T-cell (primary cell): ENCODE measurements around the gene GLS2. TPM values are rescaled to one million over a fixed set of nuclear protein-coding genes. Genes with fewer than 3 reads are reported as not detected.
A peak's percentile ranks its signal among the peaks of the same experiment; 100 is the strongest.
"Not testable (repeated sequence)": the region's sequence is repeated elsewhere in the genome, so short reads cannot be mapped to it uniquely, and the experiment has no call there.

ENCODE experiments used
- ATAC-seq, 4 experiments: fragments of 200-7000 bp in 3 of 4; fragments of 150-1000 bp in 1 of 4; cut with Tn5 transposase; replicated peaks in 1 of 4; 1 replicate in 3 of 4; 2 replicates in 1 of 4; pipeline ENCODE4 v1.10.0; 2021; ENCODE audit warnings: moderate library complexity in 3 of 4, mild to moderate bottlenecking in 2 of 4, moderate number of reproducible peaks in 1 of 4
- CTCF ChIA-PET, 2 donors: fragments of 300-600 bp; sonication (Branson Sonifier 250); formaldehyde crosslinking; loops; one replicate each; lab custom pipeline; 2022; ENCODE audit warnings: antibody characterized with exemption in 2 of 2; lab: Charles Lee
- POLR2A ChIA-PET, 2 donors: fragments of 300-600 bp; sonication (Branson Sonifier 250); formaldehyde crosslinking; loops; one replicate each; lab custom pipeline; 2022; ENCODE audit warnings: antibody characterized with exemption in 2 of 2; lab: Charles Lee
- DNase-seq, 35 experiments: peaks; one replicate each; pipeline versions ENCODE4 v3.0.0 to v3.0.0-alpha.2; 2013 to 2023
- H3K27ac ChIP-seq: one replicate; pipeline ENCODE4 v1.5.1; 2013; ENCODE audit warnings: low read length
- H3K27me3 ChIP-seq, 2 experiments: replicated peaks in 1 of 2; 1 replicate in 1 of 2; 2 replicates in 1 of 2; pipeline versions ENCODE4 v1.6.1 to v1.7.0; 2013; ENCODE audit warnings: low read length in 1 of 2, mixed read lengths in 1 of 2; ENCODE audit not compliant: control insufficient read depth in 2 of 2, insufficient read depth in 2 of 2; ENCODE audit errors: extremely low read depth in 1 of 2
- H3K36me3 ChIP-seq, 2 donors: 1 replicate in 1 of 2; 2 replicates in 1 of 2; pipeline versions ENCODE4 v1.6.1 to v1.7.0; 2013; ENCODE audit warnings: low read length in 1 of 2; ENCODE audit not compliant: control insufficient read depth in 2 of 2, insufficient read depth in 1 of 2; ENCODE audit errors: extremely low read depth in 1 of 2
- H3K4me1 ChIP-seq, 2 experiments: 1 replicate in 1 of 2; 2 replicates in 1 of 2; pipeline versions ENCODE4 v1.6.1 to v1.7.0; 2013; ENCODE audit warnings: low read length in 2 of 2, mixed read lengths in 1 of 2; ENCODE audit not compliant: insufficient read depth in 2 of 2, control insufficient read depth in 1 of 2; ENCODE audit errors: extremely low read depth in 1 of 2
- H3K4me3 ChIP-seq, 2 donors: 1 replicate in 1 of 2; 2 replicates in 1 of 2; pipeline versions ENCODE4 v1.5.1 to v1.7.0; 2013; ENCODE audit warnings: mild to moderate bottlenecking in 2 of 2, low read length in 1 of 2, moderate library complexity in 1 of 2; ENCODE audit not compliant: control insufficient read depth in 1 of 2; ENCODE audit errors: extremely low read depth in 1 of 2
- H3K9me3 ChIP-seq: 2 replicates; pipeline ENCODE4 v1.7.0; 2013
- H3K27ac Mint-ChIP-seq, 2 donors: one replicate each; pipeline ENCODE4 v1.8.0; 2020 to 2021; ENCODE audit warnings: mild to moderate bottlenecking in 2 of 2, mixed read lengths in 2 of 2
- H3K27me3 Mint-ChIP-seq, 2 donors: one replicate each; pipeline ENCODE4 v1.8.0; 2021 to 2022; ENCODE audit warnings: mixed read lengths in 2 of 2
- H3K36me3 Mint-ChIP-seq: one replicate; pipeline ENCODE4 v1.8.0; 2021; ENCODE audit warnings: mixed read lengths
- H3K4me1 Mint-ChIP-seq, 3 donors: one replicate each; pipeline ENCODE4 v1.8.0; 2020 to 2022; ENCODE audit warnings: mixed read lengths in 3 of 3, mild to moderate bottlenecking in 1 of 3
- H3K4me3 Mint-ChIP-seq, 3 donors: one replicate each; pipeline ENCODE4 v1.8.0; 2020 to 2022; ENCODE audit warnings: mild to moderate bottlenecking in 3 of 3, mixed read lengths in 3 of 3, moderate library complexity in 3 of 3
- H3K9me3 Mint-ChIP-seq, 3 donors: one replicate each; pipeline ENCODE4 v1.8.0; 2020 to 2022; ENCODE audit warnings: mixed read lengths in 3 of 3
- WGBS: methylation state at CpG from one replicate; pipeline ENCODE4 v1.1.5; 2013; ENCODE audit warnings: missing lambda C conversion rate; ENCODE audit not compliant: insufficient coverage; 5-methylcytosine and 5-hydroxymethylcytosine counted together
- total RNA-seq, 35 experiments: library from RNA in 6 of 35; stranded (reverse) in 6 of 35; fragments of 120-200 nt in 1 of 35; gene quantifications; one replicate each; pipeline versions ENCODE4 v1.2.1 to v1.2.4 and lab custom pipeline; 2013 to 2026

GLS2 gene
- total RNA-seq, 5 donors from 2014 or later (not counting 1 experiment from before 2014, with no cell fraction given), result 2.9 to 10.1 (median 6.9) TPM

DNA sequence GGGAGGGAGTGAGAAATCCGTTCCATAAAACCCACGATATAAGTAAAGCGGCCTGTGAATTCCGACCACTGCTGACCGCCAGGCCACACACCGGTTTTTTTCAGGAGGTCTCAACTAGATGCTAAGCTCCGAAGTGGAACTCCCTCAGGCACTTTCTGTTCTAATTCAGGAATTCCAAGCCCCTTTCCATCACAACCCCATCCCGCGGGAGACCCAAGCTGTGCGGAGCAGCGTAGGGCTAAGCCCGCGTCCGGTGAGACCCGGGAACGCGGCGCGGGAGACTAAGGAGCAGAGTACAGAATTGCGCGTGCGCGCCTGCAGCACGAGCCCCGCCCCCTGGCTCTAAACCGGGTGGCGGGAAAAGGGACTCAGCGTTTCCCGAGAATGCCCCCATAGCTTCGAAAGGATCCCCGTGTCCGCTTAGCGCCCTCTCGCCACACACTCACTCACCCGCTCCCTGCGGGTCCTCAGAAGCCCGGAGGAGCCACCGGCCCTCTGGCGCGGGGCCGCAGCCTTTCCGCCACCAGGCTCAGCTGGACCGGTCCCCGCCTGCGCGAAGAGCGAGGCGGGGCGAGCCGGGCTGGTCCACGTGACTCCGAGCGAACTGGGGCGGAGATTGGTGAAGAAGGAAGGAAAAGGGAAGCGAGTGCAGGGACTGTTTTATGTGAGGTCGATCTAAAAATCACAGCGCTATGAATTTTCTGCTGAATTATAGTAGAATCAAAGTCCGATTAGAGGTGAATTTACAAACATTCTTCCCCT, 38.9 kb downstream of the GLS2 start, which contains the start of gene TIMELESS:
TIMELESS (minus strand) TSS at position 567 of the 762 bp plus-strand sequence. CDS start 15,256 bp downstream, outside the sequence.
- no peaks in the 10 kb centered on the region for H3K36me3 Mint-ChIP-seq
- H3K4me3 Mint-ChIP-seq, result peak within 1 kb of the TSS; percentile 79 to 91 (median 90)
- ChIA-PET CTCF (interaction anchor here (0.6 to 3.3 kb wide), 7 partner anchors 11 to 694 kb away, joined by 3 to 18 read pairs (median 4); partner anchors contain the start of genes RPL41 (in 1 of the 2) and STAT2 (in 1 of the 2)), POLR2A (interaction anchor here (0.6 to 2.0 kb wide), 4 partner anchors 89 to 321 kb away, joined by 3 to 8 read pairs (median 4); partner anchors contain the start of genes ESYT1 (in 1 of the 2) and STAT2 (in 1 of the 2))
- Histone ChIP-seq H3K9me3 (no peaks in the 10 kb centered on the region), H3K4me3 (peak within 1 kb of the TSS; percentile 91 to 94), H3K4me1 (peaks cover 7 to 14% of the 10 kb centered on the region in 2 experiments), H3K27ac (peak within 1 kb of the TSS; percentile 65), H3K36me3 (no peaks in the 10 kb centered on the region), H3K27me3 (peaks cover 0 to under 1% of the 10 kb centered on the region in 2 experiments)
- H3K9me3 Mint-ChIP-seq, result peaks cover 0 to 2% (median 0%) of the 10 kb centered on the region in 3 donors
- peak within 1 kb of the TSS; percentile 98 for H3K27ac Mint-ChIP-seq
- ATAC-seq, result peak; percentile 97 to 99 (median 98)
- H3K27me3 Mint-ChIP-seq, result no peaks in the 10 kb centered on the region
- WGBS, result 0% methylated on average over 54 of the region's 58 CpGs
- DNase-seq, result peak; percentile 68 to 91 (median 76)
- H3K4me1 Mint-ChIP-seq, result peaks cover 14 to 20% (median 19%) of the 10 kb centered on the region in 3 donors

DNA sequence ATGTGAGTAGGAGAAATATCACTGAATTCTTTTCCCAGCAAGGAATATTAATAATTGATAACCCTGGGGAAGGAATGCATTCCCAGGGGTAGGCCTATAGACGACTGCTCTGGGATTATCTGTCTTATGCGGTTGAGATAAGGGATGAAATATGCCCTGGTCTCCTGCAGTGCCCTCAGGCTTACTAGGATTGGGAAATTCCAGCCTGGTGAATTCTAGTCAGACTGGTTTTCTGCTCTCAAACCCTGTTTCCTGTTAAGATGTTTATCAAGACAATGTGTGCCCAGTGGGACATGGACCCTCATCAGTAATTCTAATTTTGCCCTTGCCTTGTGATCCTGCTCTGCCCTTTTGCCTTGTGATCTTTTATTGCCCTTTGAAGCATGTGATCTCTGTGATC, 44.8 kb downstream of the GLS2 start:
- H3K27ac ChIP-seq, H3K27me3 ChIP-seq, H3K9me3 ChIP-seq, H3K27ac Mint-ChIP-seq, H3K4me1 Mint-ChIP-seq, H3K9me3 Mint-ChIP-seq, ATAC-seq, H3K36me3 ChIP-seq, H3K27me3 Mint-ChIP-seq, CTCF ChIA-PET, H3K4me1 ChIP-seq, H3K4me3 ChIP-seq, H3K36me3 Mint-ChIP-seq, H3K4me3 Mint-ChIP-seq, DNase-seq, POLR2A ChIA-PET: not testable (repeated sequence)
- WGBS, result 85% methylated on average over 2 of the region's 2 CpGs

DNA sequence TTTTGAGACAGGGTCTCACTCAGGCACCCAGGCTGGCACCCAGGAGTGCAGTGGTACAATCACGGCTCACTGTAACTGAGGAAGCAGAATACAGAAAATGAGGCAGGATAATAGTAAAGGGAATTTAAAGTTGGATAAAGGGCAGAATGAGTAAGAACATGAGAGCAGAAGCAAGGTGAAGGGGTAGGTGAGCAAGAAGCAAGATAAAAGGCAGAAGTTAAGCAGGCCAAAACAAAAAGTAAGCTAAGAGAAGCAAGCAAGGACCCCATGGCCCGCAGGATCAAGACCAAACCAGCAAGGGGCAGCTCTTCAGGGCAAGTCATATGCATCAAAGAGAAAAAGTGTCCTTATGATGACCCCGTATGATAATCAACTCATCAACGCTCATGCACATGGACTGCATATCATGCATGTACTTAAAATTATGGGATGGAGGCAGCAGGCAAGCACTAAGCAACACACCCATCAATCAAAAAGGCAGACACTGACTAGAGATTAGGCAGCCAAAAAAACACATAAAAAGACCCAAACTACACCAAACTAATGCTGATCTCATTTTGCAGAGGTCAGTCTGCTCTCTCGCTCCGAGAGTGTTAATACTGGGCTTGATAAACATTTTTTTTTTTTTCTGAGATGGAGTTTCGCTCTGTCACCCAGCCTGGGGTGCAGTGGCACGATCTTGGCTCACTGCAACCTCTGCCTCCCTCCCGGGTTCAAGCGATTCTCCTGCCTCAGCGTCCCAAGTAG, 50.4 kb downstream of the GLS2 start:
- no peak overlapping the region for H3K4me3 ChIP-seq
- CTCF ChIA-PET, result interaction anchor here in 1 of 2 donors (0.5 kb wide), 1 partner anchor 611 kb away, joined by 3 read pairs; no protein-coding TSS in a partner anchor
- H3K4me1 ChIP-seq, result no peaks in the 10 kb centered on the region
- Mint-ChIP-seq H3K9me3 (no peaks in the 10 kb centered on the region), H3K27me3 (no peaks in the 10 kb centered on the region), H3K36me3 (peaks cover 7% of the 10 kb centered on the region), H3K27ac (no peak overlapping the region), H3K4me3 (no peak overlapping the region), H3K4me1 (peaks cover 0 to 6% (median 0%) of the 10 kb centered on the region in 3 donors)
- no peaks in the 10 kb centered on the region for H3K9me3 ChIP-seq
- H3K27me3 ChIP-seq, result no peaks in the 10 kb centered on the region
- WGBS, result 95% methylated on average over 2 of the region's 11 CpGs
- H3K27ac ChIP-seq, result no peak overlapping the region
- POLR2A ChIA-PET, result interaction anchor here in 1 of 2 donors (0.5 kb wide), 1 partner anchor 8 kb away, joined by 4 read pairs; no protein-coding TSS in a partner anchor
- H3K36me3 ChIP-seq, result peaks cover 4% of the 10 kb centered on the region in 2 donors
- DNase-seq, result no peak
- ATAC-seq, result no peak

DNA sequence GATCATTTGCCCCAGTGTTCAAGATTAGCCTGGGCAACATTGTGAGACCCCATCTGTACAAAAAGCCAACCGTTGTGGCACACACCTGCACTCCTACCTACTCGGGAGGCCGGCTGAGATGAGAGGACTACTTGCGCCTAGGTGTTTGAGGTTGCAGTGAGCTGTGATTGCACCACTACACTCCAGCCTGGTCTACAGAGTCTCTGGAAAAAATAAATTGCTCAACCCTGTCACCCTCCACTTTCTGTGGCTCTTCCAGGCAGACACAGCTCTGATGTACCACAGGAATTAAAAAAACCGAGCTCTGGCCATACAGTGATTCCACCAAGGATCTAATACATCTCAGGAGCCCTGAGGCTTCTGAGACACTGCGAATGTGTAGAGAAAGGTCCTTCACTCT, 53.1 kb downstream of the GLS2 start:
- H3K9me3 ChIP-seq, result no peaks in the 10 kb centered on the region
- CTCF ChIA-PET, result no interaction called here
- H3K27ac ChIP-seq, result no peak overlapping the region
- DNase-seq (no peak), ATAC-seq (no peak)
- POLR2A ChIA-PET, result no interaction called here
- H3K27me3 Mint-ChIP-seq, result no peaks in the 10 kb centered on the region
- H3K4me3 Mint-ChIP-seq, result no peak overlapping the region
- no peaks in the 10 kb centered on the region for H3K9me3 Mint-ChIP-seq
- no peaks in the 10 kb centered on the region for H3K27me3 ChIP-seq
- H3K4me3 ChIP-seq, result no peak overlapping the region
- peaks cover 7 to 9% of the 10 kb centered on the region in 2 donors for H3K36me3 ChIP-seq
- peaks cover 0 to 6% (median 0%) of the 10 kb centered on the region in 3 donors for H3K4me1 Mint-ChIP-seq
- H3K27ac Mint-ChIP-seq, result no peak overlapping the region
- H3K4me1 ChIP-seq, result no peaks in the 10 kb centered on the region
- no CpG with 5 or more reads among the region's 6 CpGs for WGBS
- H3K36me3 Mint-ChIP-seq, result peaks cover 10% of the 10 kb centered on the region

DNA sequence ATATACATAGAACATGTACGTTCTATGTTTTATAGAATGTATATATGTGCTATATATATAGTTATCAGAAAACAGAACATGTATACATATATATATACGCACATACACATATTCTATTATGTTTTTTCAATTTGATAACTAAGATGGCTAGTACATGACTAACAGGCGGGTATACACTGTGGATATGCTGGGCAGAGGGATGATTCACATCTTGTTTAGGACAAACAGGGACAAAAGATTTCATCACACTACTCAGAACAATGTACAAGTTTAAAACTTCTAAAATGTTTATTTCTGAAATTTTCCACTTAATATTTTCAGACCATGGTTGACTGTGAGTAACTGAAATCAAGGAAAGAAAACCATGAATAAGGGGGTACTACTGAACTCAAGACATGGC, 56.1 kb downstream of the GLS2 start:
- DNase-seq (no peak), ATAC-seq (no peak)
- POLR2A ChIA-PET, result no interaction called here
- H3K27ac ChIP-seq, result no peak overlapping the region
- no peak overlapping the region for H3K4me3 Mint-ChIP-seq
- CTCF ChIA-PET, result no interaction called here
- H3K27me3 ChIP-seq, result no peaks in the 10 kb centered on the region
- H3K36me3 ChIP-seq, result peaks cover 7 to 15% of the 10 kb centered on the region in 2 donors
- H3K27me3 Mint-ChIP-seq, result no peaks in the 10 kb centered on the region
- no peak overlapping the region for H3K27ac Mint-ChIP-seq
- H3K4me1 ChIP-seq, result no peaks in the 10 kb centered on the region
- peaks cover 19% of the 10 kb centered on the region for H3K36me3 Mint-ChIP-seq
- H3K9me3 Mint-ChIP-seq, result no peaks in the 10 kb centered on the region
- no peaks in the 10 kb centered on the region for H3K4me1 Mint-ChIP-seq
- H3K9me3 ChIP-seq, result no peaks in the 10 kb centered on the region
- H3K4me3 ChIP-seq, result no peak overlapping the region
- WGBS, result no CpG with 5 or more reads among the region's 3 CpGs

DNA sequence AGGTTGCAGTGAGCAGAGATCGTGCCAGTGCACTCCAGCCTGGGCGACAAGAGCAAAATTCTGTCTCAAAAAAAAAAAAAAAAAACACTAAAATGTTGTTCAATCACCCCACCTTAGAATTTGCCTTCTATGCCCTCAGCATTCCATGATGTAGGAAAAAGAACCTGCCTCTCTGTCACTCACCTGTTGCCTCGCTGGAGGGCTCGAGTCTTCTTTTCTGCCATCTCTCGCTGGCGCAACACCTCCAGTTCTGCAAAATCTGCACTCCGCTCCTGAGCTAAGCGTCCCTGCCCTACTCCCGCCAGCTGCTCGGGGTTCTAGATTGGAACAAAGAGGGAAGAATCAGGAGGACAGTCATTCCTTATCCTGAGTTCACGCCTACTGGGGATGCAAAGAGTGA, 56.7 kb downstream of the GLS2 start:
- ChIA-PET POLR2A (no interaction called here), CTCF (no interaction called here)
- H3K9me3 ChIP-seq, result no peaks in the 10 kb centered on the region
- ATAC-seq (no peak), DNase-seq (no peak)
- Mint-ChIP-seq H3K27ac (no peak overlapping the region), H3K4me3 (no peak overlapping the region), H3K36me3 (peaks cover 19% of the 10 kb centered on the region), H3K4me1 (no peaks in the 10 kb centered on the region), H3K9me3 (no peaks in the 10 kb centered on the region), H3K27me3 (no peaks in the 10 kb centered on the region)
- WGBS, result 100% methylated on average over 8 of the region's 11 CpGs
- no peak overlapping the region for H3K27ac ChIP-seq
- H3K36me3 ChIP-seq, result peaks cover 7 to 15% of the 10 kb centered on the region in 2 donors
- no peaks in the 10 kb centered on the region for H3K27me3 ChIP-seq
- no peak overlapping the region for H3K4me3 ChIP-seq
- H3K4me1 ChIP-seq, result no peaks in the 10 kb centered on the region
